ENCODE data around the gene BTF3L4. TPM values are rescaled to one million over a fixed set of nuclear protein-coding genes. Genes with fewer than 3 reads are reported as not detected.

BTF3L4 gene
- total and polyA plus RNA-seq, 12 donors, result 39.4 to 126 (median 55.6) TPM

DNA sequence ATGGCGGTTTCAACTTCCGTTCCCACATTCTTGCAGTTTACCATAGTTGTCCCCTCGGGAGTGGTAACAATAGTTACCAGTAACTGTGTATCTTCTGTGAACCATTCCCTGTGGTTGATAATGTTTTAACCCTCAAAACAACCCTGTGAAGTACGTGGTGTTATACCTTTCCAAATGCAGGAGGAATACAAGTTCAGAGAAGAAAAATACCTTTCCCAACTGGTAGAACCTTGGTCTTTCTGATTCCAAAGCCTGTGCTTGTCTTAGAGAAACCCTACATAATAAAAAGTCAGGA, 789 bp downstream of the BTF3L4 start:
- intact Hi-C loops (cut with DNase I), result no loop called here
- Histone ChIP-seq H3K4me1 (replicated peaks in 1 of 2) (peaks cover 30 to 44% of the 10 kb centered on the region in 2 donors), H3K27ac (peak overlapping the region; percentile 73 to 97 (median 92)), H3K27me3 (no peaks in the 10 kb centered on the region), H3K9me3 (replicated peaks in 1 of 3) (no peaks in the 10 kb centered on the region), H3K4me3 (peak overlapping the region; percentile 30 to 99 (median 85)), H3K36me3 (replicated peaks in 1 of 2) (peaks cover 0 to 18% of the 10 kb centered on the region in 2 donors)
- no peak for DNase-seq
- 0 to 1% (median 0%) methylated on average over 4 of the region's 4 CpGs for WGBS, 4 donors
- no peak for TF ChIP-seq POLR2A (IDR thresholded peaks at IDR 0.05)
- TF ChIP-seq, protein P1, sequence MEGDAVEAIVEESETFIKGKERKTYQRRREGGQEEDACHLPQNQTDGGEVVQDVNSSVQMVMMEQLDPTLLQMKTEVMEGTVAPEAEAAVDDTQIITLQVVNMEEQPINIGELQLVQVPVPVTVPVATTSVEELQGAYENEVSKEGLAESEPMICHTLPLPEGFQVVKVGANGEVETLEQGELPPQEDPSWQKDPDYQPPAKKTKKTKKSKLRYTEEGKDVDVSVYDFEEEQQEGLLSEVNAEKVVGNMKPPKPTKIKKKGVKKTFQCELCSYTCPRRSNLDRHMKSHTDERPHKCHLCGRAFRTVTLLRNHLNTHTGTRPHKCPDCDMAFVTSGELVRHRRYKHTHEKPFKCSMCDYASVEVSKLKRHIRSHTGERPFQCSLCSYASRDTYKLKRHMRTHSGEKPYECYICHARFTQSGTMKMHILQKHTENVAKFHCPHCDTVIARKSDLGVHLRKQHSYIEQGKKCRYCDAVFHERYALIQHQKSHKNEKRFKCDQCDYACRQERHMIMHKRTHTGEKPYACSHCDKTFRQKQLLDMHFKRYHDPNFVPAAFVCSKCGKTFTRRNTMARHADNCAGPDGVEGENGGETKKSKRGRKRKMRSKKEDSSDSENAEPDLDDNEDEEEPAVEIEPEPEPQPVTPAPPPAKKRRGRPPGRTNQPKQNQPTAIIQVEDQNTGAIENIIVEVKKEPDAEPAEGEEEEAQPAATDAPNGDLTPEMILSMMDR (IDR thresholded peaks at IDR 0.05), result no peak

DNA sequence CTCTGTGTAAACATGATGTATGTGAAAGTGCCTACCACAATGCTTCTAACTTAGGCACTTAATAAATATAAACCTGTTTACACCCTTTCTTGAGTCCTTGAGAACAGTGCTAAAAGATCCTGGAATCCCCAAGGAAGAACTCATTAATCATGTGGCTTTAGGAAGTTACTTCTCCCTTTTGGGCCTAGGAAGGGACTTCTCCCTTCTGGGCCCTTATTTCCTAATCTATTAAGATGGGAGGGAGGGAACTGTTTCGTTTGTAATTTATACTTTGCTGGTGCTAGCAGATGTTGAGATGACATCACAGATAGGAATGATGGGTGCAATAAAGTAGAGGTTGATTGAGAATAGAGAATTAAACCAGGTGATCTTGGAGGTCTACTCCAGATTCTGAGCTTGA, 1.2 kb downstream of the BTF3L4 start:
- Histone ChIP-seq H3K4me3 (peak overlapping the region in 2 of 4 donors; percentile 83 to 87), H3K36me3 (replicated peaks in 1 of 2) (peaks cover 0 to 15% of the 10 kb centered on the region in 2 donors), H3K27ac (peak overlapping the region; percentile 38 to 97 (median 92)), H3K9me3 (replicated peaks in 1 of 3) (no peaks in the 10 kb centered on the region), H3K27me3 (no peaks in the 10 kb centered on the region), H3K4me1 (replicated peaks in 1 of 2) (peaks cover 30 to 44% of the 10 kb centered on the region in 2 donors)
- WGBS, 4 donors, result 0 to 14% (median 6%) methylated on average over 1 of the region's 1 CpG
- intact Hi-C loops (cut with DNase I), result no loop called here
- no peak for DNase-seq
- TF ChIP-seq, protein P1 (IDR thresholded peaks at IDR 0.05), result no peak
- no peak for TF ChIP-seq POLR2A (IDR thresholded peaks at IDR 0.05)

- Histone ChIP-seq H3K9me3 (replicated peaks in 1 of 3) (no peaks in the 10 kb centered on the region), H3K4me1 (replicated peaks in 1 of 2) (peaks cover 30 to 44% of the 10 kb centered on the region in 2 donors), H3K27me3 (no peaks in the 10 kb centered on the region), H3K27ac (peak overlapping the region in 4 of 5 donors; percentile 31 to 97 (median 66)), H3K36me3 (replicated peaks in 1 of 2) (peaks cover 0 to 21% of the 10 kb centered on the region in 2 donors), H3K4me3 (peak overlapping the region in 1 of 4 donors; percentile 83)
- TF ChIP-seq POLR2A (IDR thresholded peaks at IDR 0.05), result no peak
- TF ChIP-seq, protein P1 (IDR thresholded peaks at IDR 0.05), result no peak
- 70 to 87% (median 75%) methylated on average over 1 of the region's 1 CpG for WGBS, 4 donors
- intact Hi-C loops (cut with DNase I), result no loop called here
- DNase-seq, result no peak
Measured at GRCh38 chr1:52057876-52058415, 1.9 kb downstream of the BTF3L4 start.

DNA sequence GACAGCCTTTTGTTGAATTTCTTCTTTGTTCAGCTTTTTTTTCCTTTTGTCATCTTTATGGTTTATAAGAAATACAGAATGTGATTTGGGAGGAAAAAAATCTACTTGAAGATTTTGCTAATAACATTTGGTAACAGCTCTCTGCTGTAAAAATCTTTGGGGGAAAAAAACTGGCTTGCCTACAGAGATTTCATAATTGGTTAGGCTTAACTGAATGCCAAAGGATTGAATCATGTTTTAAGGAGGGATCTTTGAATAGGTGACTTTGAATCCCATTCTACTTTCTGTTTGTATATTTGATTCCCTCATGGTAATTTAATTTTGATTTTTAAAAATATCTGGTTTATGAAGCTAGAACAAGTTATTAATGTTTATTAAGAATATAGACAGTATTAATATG, 3.2 kb downstream of the BTF3L4 start:
- peaks cover 0 to 29% of the 10 kb centered on the region in 2 donors for H3K36me3 ChIP-seq (replicated peaks in 1 of 2)
- H3K27me3 ChIP-seq, result no peaks in the 10 kb centered on the region
- H3K4me1 ChIP-seq (replicated peaks in 1 of 2), result peaks cover 26 to 36% of the 10 kb centered on the region in 2 donors
- TF ChIP-seq POLR2A (IDR thresholded peaks at IDR 0.05), result no peak
- TF ChIP-seq, protein P1 (IDR thresholded peaks at IDR 0.05), result no peak
- intact Hi-C loops (cut with DNase I), result no loop called here
- peak overlapping the region in 3 of 5 donors; percentile 31 to 61 (median 45) for H3K27ac ChIP-seq
- H3K4me3 ChIP-seq, result no peak overlapping the region
- no peak for DNase-seq
- no peaks in the 10 kb centered on the region for H3K9me3 ChIP-seq (replicated peaks in 1 of 3)

All from adrenal gland (tissue), 12 donors.